Measurements from ENCODE around the gene MRGPRD.

DNA sequence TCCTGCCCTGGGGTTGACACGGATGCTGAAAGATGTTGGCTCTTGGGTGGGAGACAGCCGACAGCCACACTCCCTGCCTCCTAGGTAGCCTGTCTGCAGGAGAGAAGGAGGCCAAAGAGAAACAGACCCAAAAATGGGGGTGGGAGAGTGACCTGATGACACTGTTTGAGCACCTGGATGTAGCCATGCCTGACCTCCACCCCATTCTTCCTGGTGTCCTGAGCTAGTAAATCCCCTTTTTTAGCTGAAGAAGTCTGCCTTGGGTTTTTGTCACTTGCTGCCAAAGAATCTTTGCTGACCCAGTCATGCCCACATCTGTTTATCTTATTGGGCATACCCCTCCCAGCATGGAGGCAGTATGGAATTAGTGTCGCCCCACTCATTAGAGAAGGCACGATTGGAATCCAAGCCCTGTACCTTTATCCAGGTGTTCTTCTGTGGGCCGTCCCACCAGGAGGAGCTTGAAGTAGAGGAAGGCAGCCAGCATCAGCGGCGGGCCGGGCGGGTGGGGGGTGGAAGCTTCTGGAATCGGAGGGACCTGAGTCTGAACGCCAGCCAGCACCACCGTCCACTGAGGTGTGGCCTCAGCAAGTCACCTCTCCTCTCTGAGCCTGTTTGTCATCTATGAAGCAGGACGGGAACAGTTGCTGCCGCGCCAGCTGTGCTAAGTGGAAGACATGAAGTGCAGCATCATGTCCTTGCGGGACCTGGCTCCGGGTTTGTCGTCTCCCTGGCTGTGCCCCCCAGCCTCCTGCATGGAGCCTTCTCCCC, 39.3 kb downstream of the MRGPRD start:
- TF ChIP-seq, protein P1, sequence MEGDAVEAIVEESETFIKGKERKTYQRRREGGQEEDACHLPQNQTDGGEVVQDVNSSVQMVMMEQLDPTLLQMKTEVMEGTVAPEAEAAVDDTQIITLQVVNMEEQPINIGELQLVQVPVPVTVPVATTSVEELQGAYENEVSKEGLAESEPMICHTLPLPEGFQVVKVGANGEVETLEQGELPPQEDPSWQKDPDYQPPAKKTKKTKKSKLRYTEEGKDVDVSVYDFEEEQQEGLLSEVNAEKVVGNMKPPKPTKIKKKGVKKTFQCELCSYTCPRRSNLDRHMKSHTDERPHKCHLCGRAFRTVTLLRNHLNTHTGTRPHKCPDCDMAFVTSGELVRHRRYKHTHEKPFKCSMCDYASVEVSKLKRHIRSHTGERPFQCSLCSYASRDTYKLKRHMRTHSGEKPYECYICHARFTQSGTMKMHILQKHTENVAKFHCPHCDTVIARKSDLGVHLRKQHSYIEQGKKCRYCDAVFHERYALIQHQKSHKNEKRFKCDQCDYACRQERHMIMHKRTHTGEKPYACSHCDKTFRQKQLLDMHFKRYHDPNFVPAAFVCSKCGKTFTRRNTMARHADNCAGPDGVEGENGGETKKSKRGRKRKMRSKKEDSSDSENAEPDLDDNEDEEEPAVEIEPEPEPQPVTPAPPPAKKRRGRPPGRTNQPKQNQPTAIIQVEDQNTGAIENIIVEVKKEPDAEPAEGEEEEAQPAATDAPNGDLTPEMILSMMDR (conservative IDR thresholded peaks at IDR 0.05), result no peak
- TF ChIP-seq EZH2 (IDR thresholded peaks at IDR 0.05; ENCODE audit: low read depth), result no peak

Measured in PC-9 (cell line).